Measurements from ENCODE around the gene SKAP2.

Gene SKAP2

GRCh38 chr7:26629696-26630095 is 234.7 kb downstream of the SKAP2 start:
- no peak for DNase-seq

DNA sequence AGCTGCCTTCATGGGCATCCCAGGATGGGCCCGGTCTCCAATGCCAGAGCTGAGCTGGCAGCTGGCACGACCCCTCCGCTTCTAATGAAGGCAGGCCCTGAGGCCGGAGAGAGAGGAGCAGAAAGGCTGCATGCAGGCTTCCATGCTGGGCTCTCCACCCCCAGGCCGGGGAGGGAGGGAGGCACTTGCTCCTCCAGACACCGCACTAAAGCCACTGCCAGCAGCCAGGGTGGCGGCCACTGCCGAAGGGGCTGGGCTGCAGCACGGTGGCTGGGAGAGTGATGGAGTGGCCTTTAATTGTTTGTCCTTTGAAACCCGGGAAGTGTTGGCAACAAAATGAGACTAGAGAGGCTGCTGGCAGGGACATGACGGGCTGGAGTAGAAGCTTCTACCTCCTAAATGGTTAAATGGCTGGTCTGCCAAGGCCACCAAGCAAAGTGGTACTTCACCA is 236.5 kb downstream of the SKAP2 start:
- peak; percentile 99 for DNase-seq

- no peak for DNase-seq
Measured at GRCh38 chr7:26627221-26627620, 237.2 kb downstream of the SKAP2 start.

DNA sequence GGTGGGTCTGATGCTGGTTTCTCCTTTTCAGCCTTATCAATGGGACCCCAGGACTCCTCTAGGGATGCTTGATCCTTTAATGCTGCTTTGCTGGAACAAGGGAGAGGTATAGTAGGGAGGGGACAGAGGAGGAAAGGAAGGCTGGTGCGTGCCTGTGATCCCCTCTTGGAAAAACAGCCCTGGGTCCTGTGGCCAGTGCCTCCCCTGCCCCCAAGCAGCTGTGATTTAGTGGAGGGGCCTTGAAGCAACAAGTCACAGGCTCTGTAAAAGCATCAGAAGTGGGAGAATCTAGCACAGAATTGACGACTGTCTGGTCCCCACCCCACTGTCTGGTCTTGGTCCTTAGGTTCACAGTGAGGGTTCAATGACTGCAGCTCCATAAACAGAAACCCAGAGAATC is 237.7 kb downstream of the SKAP2 start:
- DNase-seq, result no peak

- no peak for DNase-seq
Measured at GRCh38 chr7:26626156-26626555, 238.2 kb downstream of the SKAP2 start.

- DNase-seq, result no peak
Measured at GRCh38 chr7:26625286-26625685, 239.1 kb downstream of the SKAP2 start.

DNA sequence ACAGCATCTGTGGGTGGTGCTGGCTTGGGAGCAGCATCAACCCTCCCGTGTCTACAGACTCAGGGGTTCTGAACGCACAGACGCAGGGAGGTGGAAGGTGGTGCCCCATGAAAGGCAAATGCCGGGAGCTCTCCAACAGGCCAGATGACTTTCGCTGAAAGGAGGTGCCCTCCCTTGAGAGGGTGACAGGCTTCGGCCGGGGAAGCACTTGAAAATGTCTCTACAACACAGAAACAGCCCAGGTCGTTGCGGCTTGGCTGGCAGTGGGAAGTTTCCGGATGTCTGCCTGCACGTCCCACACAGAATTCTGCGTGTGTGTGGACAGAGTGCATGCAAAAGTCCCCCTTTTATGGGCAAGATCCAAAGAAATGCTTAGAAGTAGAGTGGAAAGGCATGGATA is 239.6 kb downstream of the SKAP2 start:
- DNase-seq, result no peak

DNA sequence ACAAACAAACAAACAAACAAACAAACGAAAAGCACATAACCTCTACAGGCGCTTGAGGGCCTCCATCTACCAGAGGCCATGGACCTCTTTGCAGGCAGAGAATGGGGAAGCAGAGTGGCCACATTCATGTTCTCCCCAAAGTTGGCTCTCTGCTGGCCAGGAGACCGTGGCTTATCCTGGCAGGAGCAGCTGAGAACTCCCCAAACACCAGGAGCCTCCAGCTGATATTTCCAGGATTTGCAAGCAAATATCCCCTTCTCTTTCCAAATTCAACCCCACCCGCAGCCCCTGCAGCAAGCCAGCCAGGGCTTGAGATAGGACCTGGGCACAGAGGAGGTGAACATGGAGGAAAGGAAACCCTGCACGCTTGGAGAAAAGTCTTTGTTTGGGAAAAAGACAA is 240.0 kb downstream of the SKAP2 start:
- DNase-seq, result no peak

DNA sequence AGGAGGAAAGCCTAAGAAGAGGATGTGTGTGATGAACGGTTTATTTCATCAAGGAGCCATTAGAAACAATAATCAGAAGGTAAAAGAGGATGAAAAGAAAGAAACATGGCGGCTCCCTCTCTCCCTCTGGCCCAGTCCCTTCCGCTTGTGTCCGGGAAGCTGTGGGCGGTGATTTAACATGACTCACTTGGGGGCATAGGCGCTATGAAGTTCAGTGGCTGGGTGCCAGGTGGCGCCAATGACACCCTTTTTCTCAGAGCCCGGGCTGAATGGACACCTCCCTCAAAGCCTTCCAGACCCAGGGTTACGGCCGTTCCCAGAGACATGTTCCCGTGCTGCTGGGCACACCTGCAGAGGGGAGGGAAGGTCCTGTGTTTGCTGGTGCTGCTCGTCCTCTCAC is 244.0 kb downstream of the SKAP2 start:
- DNase-seq, result no peak

- DNase-seq, result no peak
Measured at GRCh38 chr7:26619348-26619984, 244.9 kb downstream of the SKAP2 start.

DNA sequence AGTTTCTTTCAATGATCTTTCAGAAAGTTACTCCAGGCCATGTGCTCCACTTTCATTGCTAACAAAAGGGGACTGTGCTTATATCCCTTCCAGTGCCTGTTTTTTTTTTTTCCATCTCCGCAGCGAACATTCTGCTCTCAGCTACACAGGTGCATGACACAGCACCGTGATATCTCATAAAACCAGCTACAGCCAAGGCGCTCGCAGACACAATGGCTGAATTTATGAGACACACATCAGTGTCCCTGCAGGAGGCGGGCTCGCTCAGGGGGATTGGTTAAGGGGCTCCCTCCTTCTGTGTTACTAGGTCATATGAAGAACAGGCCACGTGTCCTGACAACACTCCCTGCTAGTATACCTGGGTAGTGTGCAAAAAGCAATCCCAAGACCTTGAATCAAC is 245.5 kb downstream of the SKAP2 start:
- DNase-seq, result no peak

GRCh38 chr7:26618449-26618848 is 245.9 kb downstream of the SKAP2 start:
- DNase-seq, result peak; percentile 13
